HuH-7.5 (cell line): ENCODE results near the gene ANXA9.
A peak's percentile ranks its signal among the peaks of the same experiment; 100 is the strongest.

Experiments used
- DNase-seq: peaks from one replicate; pipeline ENCODE4 v3.0.0; 2011; ENCODE audit warnings: low spot score

ANXA9 gene

GRCh38 chr1:150974580-150975478 lies 7.3 kb upstream of the ANXA9 start, which contains the start of gene CERS2:
TSS of gene CERS2 (minus strand) at chr1:150974835. CDS start at chr1:150969090, 5,745 bp downstream.
- peak; percentile 83 for DNase-seq

- DNase-seq: no peak
Measured at GRCh38 chr1:150976401-150976821, 5.7 kb upstream of the ANXA9 start.

GRCh38 chr1:150976879-150977694 lies 5.0 kb upstream of the ANXA9 start:
- no peak for DNase-seq

- DNase-seq: peak; percentile 92
Measured at GRCh38 chr1:150979092-150980056, 2.7 kb upstream of the ANXA9 start.

GRCh38 chr1:150981177-150981804 lies 801 bp upstream of the ANXA9 start:
- DNase-seq: peak; percentile 69

- no peak for DNase-seq
Measured at GRCh38 chr1:150985179-150985825, 3.2 kb downstream of the ANXA9 start.

- DNase-seq: no peak
Measured at GRCh38 chr1:150987924-150988323, 5.8 kb downstream of the ANXA9 start.

GRCh38 chr1:150992626-150993025 lies 10.5 kb downstream of the ANXA9 start:
- DNase-seq: no peak

- no peak for DNase-seq
Measured at GRCh38 chr1:150994248-150994647, 12.2 kb downstream of the ANXA9 start.

- DNase-seq: no peak
Measured at GRCh38 chr1:150995460-150995859, 13.4 kb downstream of the ANXA9 start.

GRCh38 chr1:150995896-150996295 lies 13.8 kb downstream of the ANXA9 start:
- no peak for DNase-seq

GRCh38 chr1:150997126-150997872 lies 15.2 kb downstream of the ANXA9 start:
- no peak for DNase-seq

- no peak for DNase-seq
Measured at GRCh38 chr1:150997949-150998348, 15.9 kb downstream of the ANXA9 start.

GRCh38 chr1:150999051-150999674 lies 17.1 kb downstream of the ANXA9 start:
- no peak for DNase-seq

GRCh38 chr1:150999926-151000325 lies 17.8 kb downstream of the ANXA9 start:
- DNase-seq: no peak

GRCh38 chr1:151000408-151000807 lies 18.3 kb downstream of the ANXA9 start:
- no peak for DNase-seq

- no peak for DNase-seq
Measured at GRCh38 chr1:151001602-151002001, 19.5 kb downstream of the ANXA9 start.

- DNase-seq: no peak
Measured at GRCh38 chr1:151002051-151002450, 20.0 kb downstream of the ANXA9 start.

- no peak for DNase-seq
Measured at GRCh38 chr1:151002611-151003010, 20.5 kb downstream of the ANXA9 start.
